Measurements from ENCODE around the gene HBG1.

The HBG1 gene

DNA sequence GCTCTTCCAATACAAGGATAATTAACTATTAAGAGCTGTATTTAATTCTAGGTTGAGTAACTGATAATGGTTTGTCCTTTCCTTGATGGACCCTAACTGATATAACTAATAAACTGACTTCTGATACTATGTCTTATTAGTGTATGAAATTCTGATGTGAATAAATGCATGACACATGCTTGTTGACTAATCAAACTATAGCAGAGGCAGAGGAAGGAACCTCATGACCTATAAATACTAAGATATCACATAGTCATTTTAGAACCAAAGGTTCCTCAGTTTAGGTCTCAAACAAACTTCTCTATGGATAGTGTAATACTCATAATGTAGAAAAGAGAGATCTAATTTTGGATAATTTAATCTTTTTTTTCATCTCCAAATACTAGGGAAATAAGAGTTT is 10.6 kb downstream of the HBG1 start:
- no peaks in the 10 kb centered on the region for H3K36me3 ChIP-seq (ENCODE audit: control insufficient read depth in 2 of 2, insufficient read depth in 1 of 2, low read length in 2 of 2)
- no peaks in the 10 kb centered on the region for H3K4me1 ChIP-seq (ENCODE audit: control insufficient read depth, insufficient read depth, low read length)
- no peak overlapping the region for H3K27ac ChIP-seq (ENCODE audit: extremely low read depth, low read depth, low read length)
- CTCF ChIA-PET, result no interaction called here
- TF ChIP-seq, protein P1, sequence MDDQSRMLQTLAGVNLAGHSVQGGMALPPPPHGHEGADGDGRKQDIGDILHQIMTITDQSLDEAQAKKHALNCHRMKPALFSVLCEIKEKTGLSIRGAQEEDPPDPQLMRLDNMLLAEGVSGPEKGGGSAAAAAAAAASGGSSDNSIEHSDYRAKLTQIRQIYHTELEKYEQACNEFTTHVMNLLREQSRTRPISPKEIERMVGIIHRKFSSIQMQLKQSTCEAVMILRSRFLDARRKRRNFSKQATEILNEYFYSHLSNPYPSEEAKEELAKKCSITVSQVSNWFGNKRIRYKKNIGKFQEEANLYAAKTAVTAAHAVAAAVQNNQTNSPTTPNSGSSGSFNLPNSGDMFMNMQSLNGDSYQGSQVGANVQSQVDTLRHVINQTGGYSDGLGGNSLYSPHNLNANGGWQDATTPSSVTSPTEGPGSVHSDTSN (CRISPR knock-in tag; IDR thresholded peaks at IDR 0.05), result no peak
- no peak for TF ChIP-seq ZNF174 (tag by site-specific recombination; IDR thresholded peaks at IDR 0.05)
- no peak for TF ChIP-seq ZNF473 (tag by site-specific recombination; IDR thresholded peaks at IDR 0.05)
- no peak for TF ChIP-seq KLF7 (tag by site-specific recombination; IDR thresholded peaks at IDR 0.05; ENCODE audit: borderline replicate concordance)
- no peak for TF ChIP-seq KLF10 (tag by site-specific recombination; IDR thresholded peaks at IDR 0.05)
- no peak for TF ChIP-seq KLF16 (tag by site-specific recombination; IDR thresholded peaks at IDR 0.05)
- TF ChIP-seq, protein P2, sequence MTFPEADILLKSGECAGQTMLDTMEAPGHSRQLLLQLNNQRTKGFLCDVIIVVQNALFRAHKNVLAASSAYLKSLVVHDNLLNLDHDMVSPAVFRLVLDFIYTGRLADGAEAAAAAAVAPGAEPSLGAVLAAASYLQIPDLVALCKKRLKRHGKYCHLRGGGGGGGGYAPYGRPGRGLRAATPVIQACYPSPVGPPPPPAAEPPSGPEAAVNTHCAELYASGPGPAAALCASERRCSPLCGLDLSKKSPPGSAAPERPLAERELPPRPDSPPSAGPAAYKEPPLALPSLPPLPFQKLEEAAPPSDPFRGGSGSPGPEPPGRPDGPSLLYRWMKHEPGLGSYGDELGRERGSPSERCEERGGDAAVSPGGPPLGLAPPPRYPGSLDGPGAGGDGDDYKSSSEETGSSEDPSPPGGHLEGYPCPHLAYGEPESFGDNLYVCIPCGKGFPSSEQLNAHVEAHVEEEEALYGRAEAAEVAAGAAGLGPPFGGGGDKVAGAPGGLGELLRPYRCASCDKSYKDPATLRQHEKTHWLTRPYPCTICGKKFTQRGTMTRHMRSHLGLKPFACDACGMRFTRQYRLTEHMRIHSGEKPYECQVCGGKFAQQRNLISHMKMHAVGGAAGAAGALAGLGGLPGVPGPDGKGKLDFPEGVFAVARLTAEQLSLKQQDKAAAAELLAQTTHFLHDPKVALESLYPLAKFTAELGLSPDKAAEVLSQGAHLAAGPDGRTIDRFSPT (tag by site-specific recombination; IDR thresholded peaks at IDR 0.05), result no peak
- TF ChIP-seq ZBTB20 (tag by site-specific recombination; IDR thresholded peaks at IDR 0.05), result no peak
- no peak for TF ChIP-seq ZNF184 (tag by site-specific recombination; IDR thresholded peaks at IDR 0.05)
- no peak for TF ChIP-seq ZNF37A (tag by site-specific recombination; IDR thresholded peaks at IDR 0.05)
- no peak for TF ChIP-seq ZBTB8A (tag by site-specific recombination; IDR thresholded peaks at IDR 0.05)
- TF ChIP-seq ZNF175 (tag by site-specific recombination; IDR thresholded peaks at IDR 0.05), result no peak
- no peaks in the 10 kb centered on the region for H3K9me3 ChIP-seq (ENCODE audit: control insufficient read depth, insufficient read depth, low read depth, low read length)
- no peak overlapping the region for H3K4me3 ChIP-seq (ENCODE audit: low read depth, low read length)
- POLR2A ChIA-PET, result no interaction called here

DNA sequence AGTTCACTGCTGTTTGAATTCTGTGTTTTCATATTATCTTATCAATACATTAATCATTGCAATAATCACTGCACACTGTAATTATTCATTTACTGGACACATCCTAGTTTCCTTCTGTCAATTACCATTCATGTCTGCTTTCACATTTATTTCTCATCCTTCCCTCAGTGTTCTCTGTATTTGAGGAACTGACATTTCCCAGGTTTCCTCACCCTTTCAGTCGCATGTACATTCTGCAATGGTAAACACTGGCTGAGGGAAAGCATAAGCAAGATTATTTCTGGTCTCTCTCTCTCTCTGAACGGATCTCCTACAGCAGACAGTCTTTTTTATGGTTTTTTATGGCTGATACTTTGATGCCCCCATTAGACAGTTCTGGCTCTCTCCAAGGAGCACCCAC is 11.2 kb downstream of the HBG1 start:
- ChIA-PET POLR2A (no interaction called here), CTCF (no interaction called here)

DNA sequence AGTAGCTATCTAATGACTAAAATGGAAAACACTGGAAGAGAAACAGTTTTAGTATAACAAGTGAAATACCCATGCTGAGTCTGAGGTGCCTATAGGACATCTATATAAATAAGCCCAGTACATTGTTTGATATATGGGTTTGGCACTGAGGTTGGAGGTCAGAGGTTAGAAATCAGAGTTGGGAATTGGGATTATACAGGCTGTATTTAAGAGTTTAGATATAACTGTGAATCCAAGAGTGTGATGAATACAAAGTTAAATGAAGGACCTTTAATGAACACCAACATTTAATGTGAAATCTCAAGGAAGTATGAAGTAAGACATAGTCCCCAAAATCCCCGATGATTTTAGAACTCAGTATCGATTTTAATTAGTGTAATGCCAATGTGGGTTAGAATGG is 12.2 kb downstream of the HBG1 start:
- no peaks in the 10 kb centered on the region for H3K4me1 ChIP-seq (ENCODE audit: control insufficient read depth, insufficient read depth, low read length)
- no peaks in the 10 kb centered on the region for H3K9me3 ChIP-seq (ENCODE audit: control insufficient read depth, insufficient read depth, low read depth, low read length)
- no peak overlapping the region for H3K27ac ChIP-seq (ENCODE audit: extremely low read depth, low read depth, low read length)
- no peaks in the 10 kb centered on the region for H3K36me3 ChIP-seq (ENCODE audit: control insufficient read depth in 2 of 2, insufficient read depth in 1 of 2, low read length in 2 of 2)
- no peak overlapping the region for H3K4me3 ChIP-seq (ENCODE audit: low read depth, low read length)
- POLR2A ChIA-PET, result no interaction called here
- CTCF ChIA-PET, result no interaction called here
- TF ChIP-seq OVOL3 (tag by site-specific recombination; IDR thresholded peaks at IDR 0.05), result no peak
- no peak for TF ChIP-seq ZNF501 (tag by site-specific recombination; IDR thresholded peaks at IDR 0.05)
- no peak for TF ChIP-seq ZNF677 (tag by site-specific recombination; IDR thresholded peaks at IDR 0.05)
- TF ChIP-seq ZNF660 (tag by site-specific recombination; IDR thresholded peaks at IDR 0.05), result no peak
- no peak for TF ChIP-seq ZNF416 (tag by site-specific recombination; IDR thresholded peaks at IDR 0.05)
- TF ChIP-seq, protein P3, sequence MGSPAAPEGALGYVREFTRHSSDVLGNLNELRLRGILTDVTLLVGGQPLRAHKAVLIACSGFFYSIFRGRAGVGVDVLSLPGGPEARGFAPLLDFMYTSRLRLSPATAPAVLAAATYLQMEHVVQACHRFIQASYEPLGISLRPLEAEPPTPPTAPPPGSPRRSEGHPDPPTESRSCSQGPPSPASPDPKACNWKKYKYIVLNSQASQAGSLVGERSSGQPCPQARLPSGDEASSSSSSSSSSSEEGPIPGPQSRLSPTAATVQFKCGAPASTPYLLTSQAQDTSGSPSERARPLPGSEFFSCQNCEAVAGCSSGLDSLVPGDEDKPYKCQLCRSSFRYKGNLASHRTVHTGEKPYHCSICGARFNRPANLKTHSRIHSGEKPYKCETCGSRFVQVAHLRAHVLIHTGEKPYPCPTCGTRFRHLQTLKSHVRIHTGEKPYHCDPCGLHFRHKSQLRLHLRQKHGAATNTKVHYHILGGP (tag by site-specific recombination; IDR thresholded peaks at IDR 0.05), result no peak
- no peak for TF ChIP-seq ZBTB20 (tag by site-specific recombination; IDR thresholded peaks at IDR 0.05)
- TF ChIP-seq, protein P2 (tag by site-specific recombination; IDR thresholded peaks at IDR 0.05), result no peak
- TF ChIP-seq ZNF76 (tag by site-specific recombination; IDR thresholded peaks at IDR 0.05; ENCODE audit: borderline replicate concordance, low read depth), result no peak
- TF ChIP-seq HOXA7 (CRISPR knock-in tag; IDR thresholded peaks at IDR 0.05; ENCODE audit: borderline replicate concordance), result no peak
- no peak for TF ChIP-seq ZNF138 (tag by site-specific recombination; IDR thresholded peaks at IDR 0.05; ENCODE audit: borderline replicate concordance)
- TF ChIP-seq ZNF121 (tag by site-specific recombination; IDR thresholded peaks at IDR 0.05), result no peak
- TF ChIP-seq ZNF670 (tag by site-specific recombination; IDR thresholded peaks at IDR 0.05; ENCODE audit: low read depth), result no peak
- no peak for TF ChIP-seq OSR2 (tag by site-specific recombination; IDR thresholded peaks at IDR 0.05)

More for the DNA sequence above, 11.2 kb downstream of the HBG1 start:
- no peaks in the 10 kb centered on the region for H3K4me1 ChIP-seq (ENCODE audit: control insufficient read depth, insufficient read depth, low read length)
- no peaks in the 10 kb centered on the region for H3K9me3 ChIP-seq (ENCODE audit: control insufficient read depth, insufficient read depth, low read depth, low read length)
- TF ChIP-seq ZNF391 (tag by site-specific recombination; IDR thresholded peaks at IDR 0.05; ENCODE audit: borderline replicate concordance, low read depth), result no peak
- TF ChIP-seq ZSCAN16 (tag by site-specific recombination; IDR thresholded peaks at IDR 0.05), result no peak
- TF ChIP-seq, protein P4, sequence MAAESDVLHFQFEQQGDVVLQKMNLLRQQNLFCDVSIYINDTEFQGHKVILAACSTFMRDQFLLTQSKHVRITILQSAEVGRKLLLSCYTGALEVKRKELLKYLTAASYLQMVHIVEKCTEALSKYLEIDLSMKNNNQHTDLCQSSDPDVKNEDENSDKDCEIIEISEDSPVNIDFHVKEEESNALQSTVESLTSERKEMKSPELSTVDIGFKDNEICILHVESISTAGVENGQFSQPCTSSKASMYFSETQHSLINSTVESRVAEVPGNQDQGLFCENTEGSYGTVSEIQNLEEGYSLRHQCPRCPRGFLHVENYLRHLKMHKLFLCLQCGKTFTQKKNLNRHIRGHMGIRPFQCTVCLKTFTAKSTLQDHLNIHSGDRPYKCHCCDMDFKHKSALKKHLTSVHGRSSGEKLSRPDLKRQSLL (tag by site-specific recombination; IDR thresholded peaks at IDR 0.05), result no peak
- H3K27ac ChIP-seq (ENCODE audit: extremely low read depth, low read depth, low read length), result no peak overlapping the region
- no peak overlapping the region for H3K4me3 ChIP-seq (ENCODE audit: low read depth, low read length)
- H3K36me3 ChIP-seq (ENCODE audit: control insufficient read depth in 2 of 2, insufficient read depth in 1 of 2, low read length in 2 of 2), result no peaks in the 10 kb centered on the region
